ENCODE measurements around the gene APCDD1.

DNA sequence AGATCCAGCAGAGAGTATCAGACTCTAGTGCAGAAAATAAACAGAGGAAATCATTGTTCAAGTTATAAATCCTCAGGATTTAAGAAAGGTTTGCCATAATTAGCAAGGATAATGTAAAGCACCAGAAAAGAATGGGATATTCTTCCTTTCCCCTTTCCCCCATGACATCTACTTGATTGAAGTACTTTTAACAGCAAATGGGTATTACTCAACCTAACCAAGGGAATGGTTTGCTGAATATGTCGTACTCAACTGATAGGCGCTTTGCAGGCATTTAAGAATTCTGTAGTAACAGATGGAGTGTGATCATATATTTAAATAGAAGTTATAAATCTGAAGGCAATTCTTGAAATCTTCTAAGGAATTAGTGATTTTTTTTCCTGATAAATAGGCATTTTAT lies 2.7 kb downstream of the APCDD1 start:
- no peak for TF ChIP-seq POLR2AphosphoS5 (IDR thresholded peaks at IDR 0.05; ENCODE audit: low read depth, low read length)
- no peak for TF ChIP-seq EP300 (IDR thresholded peaks at IDR 0.05; ENCODE audit: borderline replicate concordance in 1 of 2, low read depth in 1 of 2, low read length in 1 of 2)
- no peak for TF ChIP-seq JUND (IDR thresholded peaks at IDR 0.05)
- TF ChIP-seq, protein P1, sequence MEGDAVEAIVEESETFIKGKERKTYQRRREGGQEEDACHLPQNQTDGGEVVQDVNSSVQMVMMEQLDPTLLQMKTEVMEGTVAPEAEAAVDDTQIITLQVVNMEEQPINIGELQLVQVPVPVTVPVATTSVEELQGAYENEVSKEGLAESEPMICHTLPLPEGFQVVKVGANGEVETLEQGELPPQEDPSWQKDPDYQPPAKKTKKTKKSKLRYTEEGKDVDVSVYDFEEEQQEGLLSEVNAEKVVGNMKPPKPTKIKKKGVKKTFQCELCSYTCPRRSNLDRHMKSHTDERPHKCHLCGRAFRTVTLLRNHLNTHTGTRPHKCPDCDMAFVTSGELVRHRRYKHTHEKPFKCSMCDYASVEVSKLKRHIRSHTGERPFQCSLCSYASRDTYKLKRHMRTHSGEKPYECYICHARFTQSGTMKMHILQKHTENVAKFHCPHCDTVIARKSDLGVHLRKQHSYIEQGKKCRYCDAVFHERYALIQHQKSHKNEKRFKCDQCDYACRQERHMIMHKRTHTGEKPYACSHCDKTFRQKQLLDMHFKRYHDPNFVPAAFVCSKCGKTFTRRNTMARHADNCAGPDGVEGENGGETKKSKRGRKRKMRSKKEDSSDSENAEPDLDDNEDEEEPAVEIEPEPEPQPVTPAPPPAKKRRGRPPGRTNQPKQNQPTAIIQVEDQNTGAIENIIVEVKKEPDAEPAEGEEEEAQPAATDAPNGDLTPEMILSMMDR (IDR thresholded peaks at IDR 0.05) = no peak
- no peak for TF ChIP-seq NRF1 (IDR thresholded peaks at IDR 0.05; ENCODE audit: low read depth, low read length)
- no peak for TF ChIP-seq EZH2phosphoT487 (IDR thresholded peaks at IDR 0.05; ENCODE audit: borderline replicate concordance, low read depth)
